ENCODE data around the gene FBXO38. TPM values are rescaled to one million over a fixed set of nuclear protein-coding genes. Genes with fewer than 3 reads are reported as not detected.

Gene FBXO38
- total and polyA plus RNA-seq, 9 of the 15 experiments (the other 6 are each of a cell fraction or from before 2014, with no cell fraction given) = 7.4 to 39.4 (median 29.3) TPM

- no peaks in the 10 kb centered on the region for H3K79me2 ChIP-seq (ENCODE audit: control insufficient read depth, insufficient read depth, low read length)
- no peak overlapping the region for H3K27ac ChIP-seq (ENCODE audit: extremely low read depth, low read depth, low read length)
- ATAC-seq (no peak), FAIRE-seq (peak; percentile 19), DNase-seq (ENCODE audit: extremely low read depth in 1 of 4, low spot score in 3 of 4) (no peak)
- H3K9me1 ChIP-seq (ENCODE audit: control insufficient read depth, insufficient read depth, low read length) = no peaks in the 10 kb centered on the region
- no peaks in the 10 kb centered on the region for H3K9me3 ChIP-seq (replicated peaks; ENCODE audit: control insufficient read depth, insufficient read depth, low read depth, low read length)
- 5% methylated on average over 1 of the region's 1 CpG for WGBS (ENCODE audit: insufficient coverage, low coverage, missing lambda C conversion rate)
- H4K20me1 ChIP-seq (replicated peaks; ENCODE audit: control insufficient read depth, insufficient read depth, low read length) = no peaks in the 10 kb centered on the region
- intact Hi-C loops (cut with micrococcal nuclease) = no loop called here
- no peak overlapping the region for H3K4me3 ChIP-seq
- ChIA-PET CTCF (ENCODE audit: low intra/inter-chr PET ratio) (no interaction called here), POLR2A (interaction anchor here (0.7 kb wide), 1 partner anchor 553 kb away, joined by 3 read pairs; no protein-coding TSS in a partner anchor)
- BruUV-seq (replicated peaks) = no TSS peak
- H3K4me1 ChIP-seq (replicated peaks in 1 of 2; ENCODE audit: control insufficient read depth in 2 of 2, insufficient read depth in 2 of 2, low read length in 2 of 2) = no peaks in the 10 kb centered on the region
- no peak overlapping the region for H3K9ac ChIP-seq (ENCODE audit: insufficient read depth in 1 of 2, low read depth in 2 of 2, low read length in 2 of 2)
- H3K4me2 ChIP-seq (ENCODE audit: insufficient read depth, low read length) = no peak overlapping the region
- H2AFZ ChIP-seq (ENCODE audit: low read depth, low read length) = no peak overlapping the region
- TF ChIP-seq MCM7 (IDR thresholded peaks at IDR 0.05) (no peak), NCOA1 (IDR thresholded peaks at IDR 0.05; ENCODE audit: low read depth) (no peak), PYGO2 (tag; IDR thresholded peaks at IDR 0.05) (no peak), MBD2 (IDR thresholded peaks at IDR 0.05; ENCODE audit: borderline replicate concordance, low read depth) (no peak), ZNF134 (CRISPR knock-in tag; conservative IDR thresholded peaks at IDR 0.05) (no peak), PHF21A (IDR thresholded peaks at IDR 0.05; ENCODE audit: borderline replicate concordance, low read depth) (no peak), MEF2D (tag; conservative IDR thresholded peaks at IDR 0.05; ENCODE audit: low read depth) (no peak), TEAD2 (tag; IDR thresholded peaks at IDR 0.05) (no peak), ZNF121 (CRISPR knock-in tag; conservative IDR thresholded peaks at IDR 0.05) (no peak), CBX1 (IDR thresholded peaks at IDR 0.05; ENCODE audit: low read depth) (no peak), ZNF518B (CRISPR knock-in tag; IDR thresholded peaks at IDR 0.05) (no peak), E2F8 (IDR thresholded peaks at IDR 0.05; ENCODE audit: low read depth, partially characterized antibody) (no peak), ZNF143 (CRISPR knock-in tag; IDR thresholded peaks at IDR 0.05) (no peak), GMEB1 (CRISPR knock-in tag; IDR thresholded peaks at IDR 0.05) (no peak), NR1H2 (CRISPR knock-in tag; IDR thresholded peaks at IDR 0.05) (no peak), ZNF217 (CRISPR knock-in tag; IDR thresholded peaks at IDR 0.05) (no peak), SRSF1 (IDR thresholded peaks at IDR 0.05; ENCODE audit: low read depth, low read length) (no peak)
- H3K36me3 ChIP-seq (ENCODE audit: control insufficient read depth, insufficient read depth, low read length) = no peaks in the 10 kb centered on the region
- H3K27me3 ChIP-seq (ENCODE audit: control insufficient read depth in 2 of 2, insufficient read depth in 2 of 2, low read length in 2 of 2) = no peaks in the 10 kb centered on the region; a peak in 1 of 5 replicates
- in situ Hi-C loops (cut with MboI) = no loop called here
Measured at GRCh38 chr5:148459669-148460068, 75.9 kb downstream of the FBXO38 start.

Measured in K562 (cell line).